ENCODE results near the gene SLC38A1. TPM values are rescaled to one million over a fixed set of nuclear protein-coding genes. Genes with fewer than 3 reads are reported as not detected.
A peak's percentile ranks its signal among the peaks of the same experiment; 100 is the strongest.

Gene SLC38A1
- total RNA-seq (2022) (245 and 259 TPM in 2 replicates), Bru-seq, nascent RNA (percentile 99 among the genes with signal in this experiment), BruChase-seq, experiment 1, labeled RNA remaining after a 2-hour chase (percentile 98 among the genes with signal in this experiment), BruChase-seq, experiment 2, labeled RNA remaining after a 6-hour chase (percentile 99 among the genes with signal in this experiment)
- long read RNA-seq, full-length matches to known transcripts, result 125 of 208 reads
- long read RNA-seq, partial matches to known transcripts, result 14 of 208 reads
- long read RNA-seq, other reads (novel, unspliced or antisense), result 69 of 208 reads

DNA sequence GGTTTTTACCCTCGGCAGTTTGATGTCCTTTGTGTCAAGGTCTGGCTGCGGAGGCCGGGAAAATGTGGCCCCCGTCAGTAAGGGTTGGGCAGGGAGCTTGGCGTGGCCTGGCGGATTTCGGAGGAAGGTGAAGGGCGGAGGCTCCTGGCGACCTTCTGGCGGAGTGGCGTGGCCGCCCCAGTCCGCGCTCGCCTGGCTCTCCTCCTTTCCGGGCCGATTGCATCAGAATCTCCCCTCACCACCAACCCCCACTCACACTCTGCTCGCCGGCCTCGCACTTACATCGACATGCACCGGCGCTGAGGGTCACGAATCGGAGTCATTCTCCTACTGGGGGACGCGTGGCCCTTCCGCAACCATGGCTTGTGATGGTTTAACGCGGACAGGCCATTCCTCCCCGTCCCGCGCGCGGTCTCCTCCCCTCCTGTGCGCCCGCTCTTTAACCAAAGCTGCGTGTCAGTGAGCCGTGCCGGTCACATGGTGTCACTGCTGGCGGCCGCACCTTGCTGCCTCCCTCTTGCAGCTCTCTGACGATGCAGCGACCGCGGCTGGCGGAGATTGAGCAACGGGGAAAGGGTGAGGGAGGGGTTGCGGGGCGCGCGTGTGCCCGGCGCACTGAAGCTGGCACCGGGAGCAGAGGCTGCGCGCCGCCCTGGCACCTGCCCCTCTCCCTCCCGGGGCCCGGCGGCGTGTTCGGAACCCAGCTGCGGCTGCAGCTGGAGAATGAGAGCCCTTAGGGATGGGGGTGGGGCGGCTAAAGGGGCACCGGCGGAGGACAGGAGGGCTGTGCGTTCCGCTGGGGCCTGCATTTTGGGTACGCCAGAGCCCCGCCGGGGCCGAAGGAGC lies at the start of gene SLC38A1:
Gene SLC38A1, minus strand, starts transcription at position 461 of the 846 bp plus-strand sequence. CDS start 29,243 bp downstream, outside the sequence.
- BruUV-seq (replicated peaks), result no TSS peak

DNA sequence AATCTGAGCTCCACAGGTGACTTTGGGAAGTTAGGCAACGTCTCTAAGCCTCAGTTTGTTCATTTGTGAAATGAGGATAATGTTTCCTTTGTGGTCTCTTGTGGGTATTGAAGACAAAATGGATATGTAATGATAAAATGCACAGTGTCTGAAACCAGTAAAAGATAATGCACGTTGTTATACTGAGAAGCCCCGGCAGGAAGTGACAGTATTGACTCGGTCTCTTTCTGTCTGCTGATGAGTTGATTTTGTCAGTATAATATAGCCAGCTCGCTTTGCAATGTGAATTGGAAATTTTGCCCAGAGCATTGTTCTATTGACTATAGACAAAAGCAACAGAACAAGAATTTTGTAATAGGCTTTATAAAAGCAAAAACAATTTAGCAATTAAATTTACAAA lies 49.2 kb upstream of the SLC38A1 start:
- H3K9me3 Mint-ChIP-seq (ENCODE audit: unreplicated experiment), result peaks cover 31% of the 10 kb centered on the region
- ChIA-PET CTCF (no interaction called here), POLR2A (no interaction called here)
- Histone ChIP-seq H3K4me3 (ENCODE audit: low read depth, low read length) (no peak overlapping the region), H3K4me1 (no peaks in the 10 kb centered on the region), H3K36me3 (ENCODE audit: control insufficient read depth, insufficient read depth, low read length) (no peaks in the 10 kb centered on the region), H3K27me3 (replicated peaks; ENCODE audit: control insufficient read depth, insufficient read depth, low read length) (no peaks in the 10 kb centered on the region), H3K9me3 (no peaks in the 10 kb centered on the region; the same call in none of the 2 replicates)
- no TSS peak for BruUV-seq (replicated peaks)
- no peaks in the 10 kb centered on the region for H3K4me1 Mint-ChIP-seq (ENCODE audit: low read depth, unreplicated experiment)
- no peak overlapping the region for H3K27ac Mint-ChIP-seq (ENCODE audit: unreplicated experiment)
- H3K27me3 Mint-ChIP-seq (ENCODE audit: insufficient read depth, unreplicated experiment), result peaks cover 9% of the 10 kb centered on the region
- no peaks in the 10 kb centered on the region for H3K36me3 Mint-ChIP-seq (ENCODE audit: insufficient read depth, unreplicated experiment)
- intact Hi-C loops (cut with micrococcal nuclease; ENCODE audit: unreplicated experiment), result no loop called here
- TF ChIP-seq, protein P1, sequence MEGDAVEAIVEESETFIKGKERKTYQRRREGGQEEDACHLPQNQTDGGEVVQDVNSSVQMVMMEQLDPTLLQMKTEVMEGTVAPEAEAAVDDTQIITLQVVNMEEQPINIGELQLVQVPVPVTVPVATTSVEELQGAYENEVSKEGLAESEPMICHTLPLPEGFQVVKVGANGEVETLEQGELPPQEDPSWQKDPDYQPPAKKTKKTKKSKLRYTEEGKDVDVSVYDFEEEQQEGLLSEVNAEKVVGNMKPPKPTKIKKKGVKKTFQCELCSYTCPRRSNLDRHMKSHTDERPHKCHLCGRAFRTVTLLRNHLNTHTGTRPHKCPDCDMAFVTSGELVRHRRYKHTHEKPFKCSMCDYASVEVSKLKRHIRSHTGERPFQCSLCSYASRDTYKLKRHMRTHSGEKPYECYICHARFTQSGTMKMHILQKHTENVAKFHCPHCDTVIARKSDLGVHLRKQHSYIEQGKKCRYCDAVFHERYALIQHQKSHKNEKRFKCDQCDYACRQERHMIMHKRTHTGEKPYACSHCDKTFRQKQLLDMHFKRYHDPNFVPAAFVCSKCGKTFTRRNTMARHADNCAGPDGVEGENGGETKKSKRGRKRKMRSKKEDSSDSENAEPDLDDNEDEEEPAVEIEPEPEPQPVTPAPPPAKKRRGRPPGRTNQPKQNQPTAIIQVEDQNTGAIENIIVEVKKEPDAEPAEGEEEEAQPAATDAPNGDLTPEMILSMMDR (IDR thresholded peaks at IDR 0.05; ENCODE audit: insufficient read depth in 1 of 2, low read depth in 1 of 2, low read length in 1 of 2, severe bottlenecking in 1 of 2, unreplicated experiment in 1 of 2), result no peak
- no peak overlapping the region for H3K4me3 Mint-ChIP-seq (ENCODE audit: unreplicated experiment)
- no peak for DNase-seq

More for the DNA sequence above, at the start of gene SLC38A1:
- no peaks in the 10 kb centered on the region for H3K36me3 ChIP-seq (ENCODE audit: control insufficient read depth, insufficient read depth, low read length)
- no peaks in the 10 kb centered on the region for H3K27me3 ChIP-seq (replicated peaks; ENCODE audit: control insufficient read depth, insufficient read depth, low read length)
- Mint-ChIP-seq H3K4me3 (ENCODE audit: unreplicated experiment) (no peak within 1 kb of the TSS), H3K9me3 (ENCODE audit: unreplicated experiment) (no peaks in the 10 kb centered on the region), H3K27ac (ENCODE audit: unreplicated experiment) (no peak within 1 kb of the TSS), H3K36me3 (ENCODE audit: insufficient read depth, unreplicated experiment) (no peaks in the 10 kb centered on the region), H3K27me3 (ENCODE audit: insufficient read depth, unreplicated experiment) (no peaks in the 10 kb centered on the region), H3K4me1 (ENCODE audit: low read depth, unreplicated experiment) (no peaks in the 10 kb centered on the region)
- DNase-seq, result peak; percentile 94 to 95
- intact Hi-C loops (cut with micrococcal nuclease; ENCODE audit: unreplicated experiment), result loop anchor here (1.0 to 5.0 kb wide), 3 partner anchors 103 to 278 kb away; partner anchors contain the start of genes SCAF11 and SLC38A2
- TF ChIP-seq, protein P1 (IDR thresholded peaks at IDR 0.05; ENCODE audit: insufficient read depth in 1 of 2, low read depth in 1 of 2, low read length in 1 of 2, severe bottlenecking in 1 of 2, unreplicated experiment in 1 of 2), result no peak
- peak within 1 kb of the TSS; percentile 78 for H3K4me3 ChIP-seq (ENCODE audit: low read depth, low read length)
- ChIA-PET POLR2A (interaction anchor here (0.6 to 2.4 kb wide), 8 partner anchors 9 to 1736 kb away, joined by 3 to 8 read pairs (median 3); partner anchors contain the start of gene SCAF11), CTCF (interaction anchor here (0.6 to 1.4 kb wide), 6 partner anchors 13 to 1548 kb away, joined by 3 to 4 read pairs (median 3); no protein-coding TSS in a partner anchor)
- H3K9me3 ChIP-seq, result no peaks in the 10 kb centered on the region
- H3K4me1 ChIP-seq, result peaks cover 33% of the 10 kb centered on the region

DNA sequence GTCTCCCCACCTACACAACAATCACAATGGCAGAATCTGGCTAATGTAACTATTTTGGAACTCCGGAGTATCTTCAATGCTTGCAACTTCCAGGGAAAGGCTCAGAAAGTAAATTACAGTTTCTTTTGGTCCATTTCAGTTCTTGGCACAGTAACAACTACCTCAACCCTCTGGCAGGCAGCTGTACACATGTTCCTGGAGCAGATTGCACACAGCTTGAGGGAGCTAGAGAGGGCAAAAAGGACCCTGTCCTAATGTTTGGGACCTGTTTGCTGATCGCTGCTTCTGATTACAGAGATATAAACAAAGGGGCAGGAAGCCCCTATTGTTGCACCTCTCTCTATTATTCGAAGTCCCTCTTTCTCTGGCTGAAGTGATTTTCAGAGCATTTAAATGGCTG lies 35.2 kb upstream of the SLC38A1 start:
- Histone ChIP-seq H3K27me3 (replicated peaks; ENCODE audit: control insufficient read depth, insufficient read depth, low read length) (no peaks in the 10 kb centered on the region), H3K4me1 (no peaks in the 10 kb centered on the region), H3K36me3 (ENCODE audit: control insufficient read depth, insufficient read depth, low read length) (no peaks in the 10 kb centered on the region), H3K9me3 (no peaks in the 10 kb centered on the region), H3K4me3 (ENCODE audit: low read depth, low read length) (no peak overlapping the region)
- no peaks in the 10 kb centered on the region for H3K36me3 Mint-ChIP-seq (ENCODE audit: insufficient read depth, unreplicated experiment)
- no peak overlapping the region for H3K27ac Mint-ChIP-seq (ENCODE audit: unreplicated experiment)
- ChIA-PET POLR2A (no interaction called here), CTCF (no interaction called here)
- no peak overlapping the region for H3K4me3 Mint-ChIP-seq (ENCODE audit: unreplicated experiment)
- no peak for DNase-seq
- intact Hi-C loops (cut with micrococcal nuclease; ENCODE audit: unreplicated experiment), result no loop called here
- TF ChIP-seq, protein P1 (IDR thresholded peaks at IDR 0.05; ENCODE audit: insufficient read depth in 1 of 2, low read depth in 1 of 2, low read length in 1 of 2, severe bottlenecking in 1 of 2, unreplicated experiment in 1 of 2), result no peak
- no TSS peak for BruUV-seq (replicated peaks)
- H3K4me1 Mint-ChIP-seq (ENCODE audit: low read depth, unreplicated experiment), result no peaks in the 10 kb centered on the region
- H3K9me3 Mint-ChIP-seq (ENCODE audit: unreplicated experiment), result peaks cover 22% of the 10 kb centered on the region
- H3K27me3 Mint-ChIP-seq (ENCODE audit: insufficient read depth, unreplicated experiment), result no peaks in the 10 kb centered on the region
